HG03025 (cell line): Measurements from ENCODE around the gene LGALS9.

Experiments
- ATAC-seq: cut with Tn5 transposase; IDR thresholded peaks from one replicate; pipeline ENCODE4 v1.9.1; 2021; ENCODE audit warnings: mild to moderate bottlenecking, moderate library complexity; ENCODE audit not compliant: unreplicated experiment, low FRiP score

LGALS9 gene

DNA sequence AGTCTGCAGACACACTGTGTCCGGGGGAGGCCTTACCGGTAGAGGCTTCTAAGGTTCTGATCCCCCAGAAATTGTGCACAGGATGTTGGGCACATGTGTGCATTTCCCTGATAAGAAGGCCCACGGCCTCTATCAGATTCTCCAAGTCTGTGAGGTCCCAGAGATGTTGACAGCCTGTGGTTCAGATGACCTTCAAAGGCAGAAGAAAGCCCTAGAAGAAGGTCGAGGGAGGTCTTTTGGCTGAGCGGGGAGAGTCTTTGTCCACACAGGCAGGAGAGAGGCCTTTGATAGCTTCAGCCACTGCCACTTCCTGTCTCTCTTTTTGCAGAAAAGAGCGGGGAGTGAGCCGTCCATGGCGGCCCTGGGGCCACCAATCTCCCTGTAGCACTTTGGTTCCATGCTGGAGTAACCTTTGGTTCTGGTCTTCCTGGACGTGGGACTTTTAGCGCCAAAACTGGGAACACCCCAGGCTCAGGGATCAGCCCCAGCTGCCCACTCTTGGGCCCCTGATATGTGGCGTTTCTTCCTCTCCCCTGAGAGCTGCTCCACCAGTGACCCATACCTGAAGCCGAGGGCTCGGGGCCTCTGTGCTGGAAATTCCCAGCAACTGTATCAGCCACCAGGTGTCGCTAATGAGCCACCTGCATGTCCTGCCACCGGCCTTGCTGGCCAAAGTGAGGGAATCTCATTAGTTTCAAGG lies 28.1 kb upstream of the LGALS9 start:
- no peak for ATAC-seq

DNA sequence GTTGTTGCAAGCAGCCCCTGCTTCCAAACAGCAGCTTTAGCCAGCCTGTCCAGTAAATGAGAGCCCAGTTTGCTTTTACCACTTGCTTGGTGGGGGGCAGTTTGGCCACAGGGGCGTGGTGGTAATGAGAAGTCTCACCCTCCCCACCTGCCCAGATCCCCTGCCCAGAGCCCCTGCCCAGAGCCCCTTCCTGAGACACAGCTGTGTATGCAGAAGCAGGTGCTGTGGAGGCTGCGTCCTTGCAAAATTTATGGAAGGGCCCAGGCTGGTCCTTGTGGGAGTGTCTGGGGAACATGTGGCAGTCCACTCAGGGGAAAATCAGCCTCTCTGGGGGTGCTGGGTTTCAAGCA lies 27.6 kb upstream of the LGALS9 start:
- ATAC-seq: no peak

GRCh38 chr17:27603880-27604794 lies 26.9 kb upstream of the LGALS9 start:
- ATAC-seq: no peak

- ATAC-seq: no peak
Observed at GRCh38 chr17:27605409-27605808, 25.6 kb upstream of the LGALS9 start.

DNA sequence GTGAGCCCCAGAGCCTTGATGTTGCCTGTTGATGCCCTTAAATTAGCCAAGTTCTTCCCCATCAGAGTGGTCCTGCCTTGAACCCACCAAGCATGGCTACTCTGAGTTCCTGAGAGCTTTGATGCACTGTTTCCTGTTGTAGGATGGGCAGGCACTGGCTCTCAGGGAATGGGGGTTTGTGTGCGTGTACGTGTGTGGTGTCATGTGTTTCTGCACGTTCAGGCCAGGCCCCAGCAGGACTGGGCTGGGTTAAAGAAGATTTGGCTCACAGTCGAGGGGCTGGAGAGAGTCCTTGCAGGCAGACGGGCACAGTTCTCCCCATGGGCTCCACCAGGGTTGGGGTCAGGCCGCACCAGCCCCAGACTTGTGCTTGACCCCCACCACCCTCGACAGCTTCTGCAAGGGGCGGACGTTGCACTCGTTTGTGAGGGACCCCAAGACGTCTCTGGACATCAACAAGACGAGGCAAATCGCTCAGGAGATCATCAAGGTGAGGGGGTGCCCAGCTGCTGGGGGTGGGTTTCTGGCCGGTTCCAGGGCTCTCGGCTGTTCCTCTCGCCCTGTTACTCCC lies 23.4 kb upstream of the LGALS9 start:
- ATAC-seq: no peak

GRCh38 chr17:27608328-27609230 lies 22.4 kb upstream of the LGALS9 start:
- ATAC-seq: no peak

- no peak for ATAC-seq
Observed at GRCh38 chr17:27609611-27610303, 21.2 kb upstream of the LGALS9 start.

GRCh38 chr17:27610304-27610677 lies 20.7 kb upstream of the LGALS9 start:
- no peak for ATAC-seq

DNA sequence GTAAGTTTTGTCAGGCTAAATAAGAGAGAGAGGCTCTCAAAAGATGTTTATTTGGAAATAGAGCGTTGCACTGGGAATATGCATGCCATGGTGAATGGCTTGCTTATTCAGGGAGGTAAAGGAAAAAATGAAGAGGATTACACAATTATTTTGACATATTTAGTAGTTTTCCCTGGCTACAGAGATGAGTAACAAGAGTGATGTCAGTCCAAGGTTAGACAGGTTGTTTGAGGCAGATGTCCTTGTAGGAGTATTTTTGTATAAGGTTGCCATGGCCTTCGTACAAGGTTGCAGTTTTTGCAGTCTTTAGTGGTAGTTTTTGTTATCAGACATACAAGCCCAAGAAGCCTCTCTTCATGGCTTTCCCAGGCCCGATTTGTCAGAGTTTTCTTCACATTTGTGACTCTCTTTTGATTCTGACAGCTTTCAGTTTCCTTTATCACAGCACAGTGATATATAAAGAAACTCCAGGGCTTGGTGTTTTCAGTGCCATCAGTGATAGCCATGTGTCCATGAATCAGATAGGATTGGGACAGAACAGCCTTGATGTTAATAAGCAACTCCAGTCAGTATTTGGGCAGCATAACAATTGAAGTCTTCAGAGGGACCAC lies 18.7 kb upstream of the LGALS9 start:
- no peak for ATAC-seq

GRCh38 chr17:27613433-27613832 lies 17.6 kb upstream of the LGALS9 start:
- no peak for ATAC-seq

DNA sequence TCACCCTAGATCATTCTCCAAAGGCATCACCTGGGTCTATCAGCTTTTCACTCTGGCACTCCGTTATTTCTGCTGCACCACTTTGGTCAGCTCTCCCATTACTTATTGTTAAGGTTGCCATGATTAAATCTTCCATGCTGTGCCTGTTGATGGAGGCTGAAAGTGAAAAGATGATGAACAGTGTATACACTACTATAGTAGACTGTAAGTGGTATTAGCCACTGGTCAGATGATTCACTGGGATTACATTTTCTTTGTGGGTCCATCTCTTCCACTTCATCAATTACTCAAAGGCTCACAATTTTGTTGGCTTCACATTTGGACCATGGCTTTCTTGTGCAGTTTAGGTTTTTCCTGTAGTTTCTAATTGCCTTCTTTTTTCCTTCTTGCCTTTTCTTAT lies 15.9 kb upstream of the LGALS9 start:
- ATAC-seq: no peak

- no peak for ATAC-seq
Observed at GRCh38 chr17:27616414-27616813, 14.6 kb upstream of the LGALS9 start.

DNA sequence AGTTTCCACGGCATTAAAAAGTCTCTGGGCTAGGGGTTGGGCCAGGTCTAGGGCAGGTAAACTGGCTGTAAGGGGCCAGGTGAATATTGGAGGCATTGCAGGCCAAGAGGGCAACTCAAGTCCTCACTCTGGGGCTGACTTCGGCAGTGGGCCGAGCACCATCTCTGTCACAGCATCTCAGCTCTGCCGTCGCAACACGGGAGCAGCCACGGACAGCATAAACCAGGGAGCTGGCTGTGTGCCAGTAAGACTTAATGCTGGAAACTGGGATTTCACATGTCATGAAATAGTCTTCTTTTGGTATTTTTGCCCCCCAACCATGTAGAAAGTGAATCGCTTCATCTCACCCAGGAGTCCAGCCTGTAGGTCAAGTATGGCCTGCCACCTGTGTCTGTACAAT lies 12.6 kb upstream of the LGALS9 start:
- no peak for ATAC-seq

DNA sequence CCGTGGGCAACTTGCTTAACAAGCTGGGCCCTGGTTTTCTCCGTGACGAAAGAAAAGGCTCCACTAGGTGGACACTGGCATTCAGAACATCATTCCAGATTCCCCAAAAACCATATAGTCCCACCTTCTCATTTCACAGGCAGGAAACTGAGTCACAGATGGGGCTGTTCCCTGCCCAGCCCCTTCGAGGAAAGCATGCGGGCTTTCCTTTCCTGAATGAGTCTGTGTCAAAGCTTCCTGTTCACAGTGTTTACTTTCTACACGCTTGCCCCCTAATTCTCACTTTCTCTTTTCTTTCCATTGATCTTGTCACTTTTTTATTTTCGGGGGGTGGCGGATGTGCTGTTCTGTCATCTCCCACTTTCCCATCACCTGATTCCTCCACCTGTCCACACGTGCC lies 10.3 kb upstream of the LGALS9 start:
- ATAC-seq: no peak

GRCh38 chr17:27621536-27621935 lies 9.5 kb upstream of the LGALS9 start:
- ATAC-seq: no peak

DNA sequence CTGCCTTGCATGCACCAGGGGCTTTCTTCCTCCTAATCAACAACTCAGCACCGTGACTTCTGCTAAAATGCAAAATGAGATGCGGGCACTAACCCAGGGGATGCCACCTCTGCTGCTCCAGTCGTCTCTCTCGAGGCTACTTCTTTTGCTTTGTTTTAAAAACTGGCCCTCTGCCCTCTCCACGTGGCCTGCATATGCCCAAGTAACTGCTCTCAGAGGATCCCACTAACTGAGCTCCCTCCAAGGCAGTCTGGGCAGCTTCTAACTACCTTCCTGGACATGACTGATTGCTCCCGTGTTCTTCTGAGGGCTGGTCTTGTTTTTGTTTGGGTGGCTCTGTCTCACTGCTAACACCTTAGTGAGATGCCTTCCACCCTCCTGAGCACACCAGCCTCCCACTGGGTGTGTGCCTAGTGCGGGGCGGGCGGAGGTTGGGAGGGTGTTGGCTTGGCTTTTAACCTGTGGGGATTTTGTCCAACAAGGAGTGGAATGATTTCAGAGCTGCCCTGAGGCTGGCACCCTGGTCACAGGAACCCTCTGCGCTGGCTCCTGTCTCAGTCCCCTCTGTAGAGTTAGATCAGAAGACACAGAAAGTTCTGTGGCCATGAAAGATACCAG lies 8.9 kb upstream of the LGALS9 start:
- no peak for ATAC-seq

DNA sequence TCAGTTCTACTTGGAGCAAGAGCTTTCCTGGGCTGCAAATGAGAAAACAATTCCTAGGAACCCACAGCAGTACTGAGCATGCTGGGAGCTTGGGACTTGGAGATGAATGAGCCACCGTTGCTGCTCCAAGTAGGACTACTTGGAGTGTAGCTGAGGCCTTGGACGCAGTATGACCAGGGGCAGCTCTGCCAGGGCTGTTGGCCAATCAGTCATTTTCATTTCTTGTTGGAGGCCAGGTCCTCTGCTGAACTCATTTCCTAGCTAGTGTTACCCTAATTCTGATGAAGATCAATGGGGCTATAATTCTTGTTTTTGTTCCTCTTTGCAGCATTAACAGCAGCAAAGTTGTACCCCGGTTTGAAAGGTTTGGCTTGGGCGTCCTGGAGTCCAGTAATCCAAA lies 8.0 kb upstream of the LGALS9 start:
- ATAC-seq: no peak

GRCh38 chr17:27623614-27624013 lies 7.4 kb upstream of the LGALS9 start:
- ATAC-seq: no peak

- no peak for ATAC-seq
Observed at GRCh38 chr17:27624539-27624938, 6.4 kb upstream of the LGALS9 start.
